Suprapubic skin (tissue), 3 donors: ENCODE results near the gene BARD1.

Experiments
- CTCF ChIP-seq, 2 donors: fragments of 200-600 bp in 1 of 2; fragments of 450-650 bp in 1 of 2; sonication (generic) in 1 of 2; IDR thresholded peaks; one replicate each; pipeline ENCODE4 v1.5.1; 2016 to 2019; ENCODE audit warnings: antibody characterized with exemption in 2 of 2, mild to moderate bottlenecking in 1 of 2, moderate library complexity in 1 of 2
- POLR2A ChIP-seq, 2 donors: fragments of 450-650 bp; IDR thresholded peaks; one replicate each; pipeline ENCODE4 v1.6.1; 2017; ENCODE audit warnings: antibody characterized with exemption in 2 of 2, mild to moderate bottlenecking in 2 of 2, moderate library complexity in 2 of 2

DNA sequence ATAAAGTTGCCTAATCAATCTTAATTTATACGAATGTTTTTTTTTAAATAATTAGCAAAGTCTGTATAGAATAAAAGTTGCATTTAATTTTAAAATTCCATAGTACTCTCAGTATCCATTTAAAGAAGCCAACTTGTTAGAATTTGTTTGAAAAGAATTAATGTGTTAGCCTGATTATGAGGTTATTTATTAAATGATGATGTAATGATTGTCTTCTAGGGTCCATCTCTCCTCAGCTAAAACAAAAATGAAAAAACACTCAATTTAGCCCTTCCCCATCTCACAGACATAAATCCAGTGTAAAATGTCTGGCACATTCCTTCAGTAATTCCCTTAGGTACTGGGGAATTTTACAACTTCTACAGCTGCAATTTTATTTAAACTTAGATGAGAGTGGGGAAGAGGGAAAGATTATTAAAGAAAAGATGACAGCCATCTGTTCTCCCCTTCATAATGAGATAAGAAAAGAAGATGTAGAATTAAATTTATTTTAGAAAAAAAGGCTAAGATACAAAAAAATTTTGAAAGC lies 68.6 kb downstream of the BARD1 start:
- TF ChIP-seq CTCF (IDR thresholded peaks at IDR 0.05) = no peak
- no peak for TF ChIP-seq POLR2A (IDR thresholded peaks at IDR 0.05)
